CD4-positive, alpha-beta T cell (primary cell): ENCODE measurements around the gene HOXA13. TPM values are rescaled to one million over a fixed set of nuclear protein-coding genes. Genes with fewer than 3 reads are reported as not detected.

ENCODE experiments used
- ATAC-seq: fragments of 200-7000 bp; cut with Tn5 transposase; one replicate; pipeline ENCODE4 v1.10.0; 2022; ENCODE audit warnings: mild to moderate bottlenecking; ENCODE audit not compliant: poor library complexity
- CTCF ChIA-PET: fragments of 350-600 bp; sonication (Branson Sonifier 250); formaldehyde crosslinking; loops from one replicate; lab custom pipeline; 2021; ENCODE audit warnings: antibody characterized with exemption, inconsistent platforms; lab: Charles Lee
- POLR2A ChIA-PET: fragments of 350-600 bp; sonication (Branson Sonifier 250); formaldehyde crosslinking; loops from one replicate; lab custom pipeline; 2021; ENCODE audit warnings: antibody characterized with exemption, inconsistent platforms; lab: Charles Lee
- DNase-seq, 14 experiments: peaks; one replicate each; pipeline ENCODE4 v3.0.0-alpha.2; 2013 to 2020; ENCODE audit warnings: mixed read lengths in 2 of 14
- H3K27ac ChIP-seq, 2 donors: one replicate each; pipeline versions ENCODE4 v1.5.1 to v1.7.0; 2013; ENCODE audit warnings: low read length in 2 of 2, low read depth in 1 of 2, mild to moderate bottlenecking in 1 of 2
- H3K27me3 ChIP-seq, 2 experiments: 1 replicate in 1 of 2; 2 replicates in 1 of 2; pipeline versions ENCODE4 v1.6.1 to v1.7.0; 2013; ENCODE audit warnings: low read length in 2 of 2, control low read depth in 1 of 2, mild to moderate bottlenecking in 1 of 2, moderate library complexity in 1 of 2; ENCODE audit not compliant: insufficient read depth in 2 of 2, control insufficient read depth in 1 of 2
- H3K36me3 ChIP-seq: one replicate; pipeline ENCODE4 v1.6.1; 2013; ENCODE audit warnings: low read length, control low read depth; ENCODE audit not compliant: insufficient read depth
- H3K4me1 ChIP-seq: one replicate; pipeline ENCODE4 v1.6.1; 2013; ENCODE audit warnings: low read length, control low read depth; ENCODE audit not compliant: insufficient read depth
- H3K4me3 ChIP-seq: one replicate; pipeline ENCODE4 v1.5.1; 2013; ENCODE audit warnings: mild to moderate bottlenecking, low read length, moderate library complexity
- H3K9me3 ChIP-seq, 2 experiments: 1 replicate in 1 of 2; 2 replicates in 1 of 2; pipeline versions ENCODE4 v1.6.1 to v1.7.0; 2013; ENCODE audit warnings: low read length in 2 of 2, mild to moderate bottlenecking in 2 of 2, control low read depth in 1 of 2, moderate library complexity in 1 of 2; ENCODE audit not compliant: control insufficient read depth in 1 of 2, insufficient read depth in 1 of 2
- H3K27ac Mint-ChIP-seq: one replicate; pipeline ENCODE4 v1.8.0; 2020; ENCODE audit warnings: mixed read lengths
- H3K27me3 Mint-ChIP-seq: one replicate; pipeline ENCODE4 v1.8.0; 2021; ENCODE audit warnings: mixed read lengths
- H3K36me3 Mint-ChIP-seq: one replicate; pipeline ENCODE4 v1.8.0; 2021; ENCODE audit warnings: low read depth, mixed read lengths
- H3K4me1 Mint-ChIP-seq: one replicate; pipeline ENCODE4 v1.8.0; 2021; ENCODE audit warnings: low read depth, mixed read lengths
- H3K4me3 Mint-ChIP-seq: one replicate; pipeline ENCODE4 v1.8.0; 2020; ENCODE audit warnings: mild to moderate bottlenecking, mixed read lengths
- H3K9me3 Mint-ChIP-seq: one replicate; pipeline ENCODE4 v1.8.0; 2020; ENCODE audit warnings: mixed read lengths
- intact Hi-C, 2 experiments: fragments of 100-400 bp; cut with DNase I in 1 of 2; cut with micrococcal nuclease in 1 of 2; formaldehyde crosslinking; loops; one replicate each; pipeline versions ENCODE4 v1.15.1 to v1.9.0; 2023 to 2025; cut with DNase I, micrococcal nuclease
- total RNA-seq, 174 experiments: library from RNA in 2 of 174; stranded (reverse) in 2 of 174; gene quantifications; one replicate each; pipeline ENCODE4 v1.2.3 and lab custom pipeline; 2021 to 2026
- TF ChIP-seq, protein P1 (sequence below): fragments of 200-600 bp; IDR thresholded peaks from one replicate; pipeline ENCODE4 v1.8.0; 2022; ENCODE audit warnings: antibody characterized with exemption, mild to moderate bottlenecking

Gene HOXA13
- total RNA-seq, 2 experiments from 2014 or later = not detected

- intact Hi-C loops = no loop called here
- Histone ChIP-seq H3K4me3 (no peak within 1 kb of the TSS), H3K4me1 (peaks cover 36% of the 10 kb centered on the region), H3K27me3 (peaks cover 80 to 97% of the 10 kb centered on the region in 2 experiments), H3K9me3 (peaks cover 0 to 40% of the 10 kb centered on the region in 2 experiments), H3K36me3 (no peaks in the 10 kb centered on the region), H3K27ac (no peak within 1 kb of the TSS)
- peak within 1 kb of the TSS; percentile 69 for H3K4me3 Mint-ChIP-seq
- peaks cover 81% of the 10 kb centered on the region for H3K27me3 Mint-ChIP-seq
- peak in 7 of 14 experiments; percentile 4 to 72 (median 56) for DNase-seq
- TF ChIP-seq, protein P1, sequence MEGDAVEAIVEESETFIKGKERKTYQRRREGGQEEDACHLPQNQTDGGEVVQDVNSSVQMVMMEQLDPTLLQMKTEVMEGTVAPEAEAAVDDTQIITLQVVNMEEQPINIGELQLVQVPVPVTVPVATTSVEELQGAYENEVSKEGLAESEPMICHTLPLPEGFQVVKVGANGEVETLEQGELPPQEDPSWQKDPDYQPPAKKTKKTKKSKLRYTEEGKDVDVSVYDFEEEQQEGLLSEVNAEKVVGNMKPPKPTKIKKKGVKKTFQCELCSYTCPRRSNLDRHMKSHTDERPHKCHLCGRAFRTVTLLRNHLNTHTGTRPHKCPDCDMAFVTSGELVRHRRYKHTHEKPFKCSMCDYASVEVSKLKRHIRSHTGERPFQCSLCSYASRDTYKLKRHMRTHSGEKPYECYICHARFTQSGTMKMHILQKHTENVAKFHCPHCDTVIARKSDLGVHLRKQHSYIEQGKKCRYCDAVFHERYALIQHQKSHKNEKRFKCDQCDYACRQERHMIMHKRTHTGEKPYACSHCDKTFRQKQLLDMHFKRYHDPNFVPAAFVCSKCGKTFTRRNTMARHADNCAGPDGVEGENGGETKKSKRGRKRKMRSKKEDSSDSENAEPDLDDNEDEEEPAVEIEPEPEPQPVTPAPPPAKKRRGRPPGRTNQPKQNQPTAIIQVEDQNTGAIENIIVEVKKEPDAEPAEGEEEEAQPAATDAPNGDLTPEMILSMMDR = no peak
- ChIA-PET CTCF (no interaction called here), POLR2A (no interaction called here)
- no peaks in the 10 kb centered on the region for H3K36me3 Mint-ChIP-seq
- ATAC-seq = peak; percentile 78
- peaks cover 33% of the 10 kb centered on the region for H3K4me1 Mint-ChIP-seq
- H3K27ac Mint-ChIP-seq = peak within 1 kb of the TSS; percentile 62
- no peaks in the 10 kb centered on the region for H3K9me3 Mint-ChIP-seq
These were observed 42.9 kb upstream of the HOXA13 start, which contains the start of gene EVX1 for GRCh38 chr7:27242555-27243339. Gene EVX1 (plus strand): TSS chr7:27242802. CDS start chr7:27243031, 229 bp downstream.

GRCh38 chr7:27242154-27242553, 42.3 kb upstream of the HOXA13 start:
- H3K4me3 ChIP-seq = no peak overlapping the region
- H3K27ac Mint-ChIP-seq = peak overlapping the region; percentile 62
- peaks cover 0 to 40% of the 10 kb centered on the region in 2 experiments for H3K9me3 ChIP-seq
- peaks cover 81% of the 10 kb centered on the region for H3K27me3 Mint-ChIP-seq
- H3K27ac ChIP-seq = no peak overlapping the region
- no peaks in the 10 kb centered on the region for H3K9me3 Mint-ChIP-seq
- H3K4me1 ChIP-seq = peaks cover 36% of the 10 kb centered on the region
- peaks cover 33% of the 10 kb centered on the region for H3K4me1 Mint-ChIP-seq
- TF ChIP-seq, protein P1 = no peak
- CTCF ChIA-PET = no interaction called here
- H3K36me3 ChIP-seq = no peaks in the 10 kb centered on the region
- H3K4me3 Mint-ChIP-seq = peak overlapping the region; percentile 32
- intact Hi-C loops = no loop called here
- H3K36me3 Mint-ChIP-seq = no peaks in the 10 kb centered on the region
- peaks cover 78 to 97% of the 10 kb centered on the region in 2 experiments for H3K27me3 ChIP-seq
- DNase-seq = no peak
- POLR2A ChIA-PET = interaction anchor here (1.3 kb wide), 1 partner anchor 59 kb away, joined by 3 read pairs; no protein-coding TSS in a partner anchor
- ATAC-seq = no peak

DNA sequence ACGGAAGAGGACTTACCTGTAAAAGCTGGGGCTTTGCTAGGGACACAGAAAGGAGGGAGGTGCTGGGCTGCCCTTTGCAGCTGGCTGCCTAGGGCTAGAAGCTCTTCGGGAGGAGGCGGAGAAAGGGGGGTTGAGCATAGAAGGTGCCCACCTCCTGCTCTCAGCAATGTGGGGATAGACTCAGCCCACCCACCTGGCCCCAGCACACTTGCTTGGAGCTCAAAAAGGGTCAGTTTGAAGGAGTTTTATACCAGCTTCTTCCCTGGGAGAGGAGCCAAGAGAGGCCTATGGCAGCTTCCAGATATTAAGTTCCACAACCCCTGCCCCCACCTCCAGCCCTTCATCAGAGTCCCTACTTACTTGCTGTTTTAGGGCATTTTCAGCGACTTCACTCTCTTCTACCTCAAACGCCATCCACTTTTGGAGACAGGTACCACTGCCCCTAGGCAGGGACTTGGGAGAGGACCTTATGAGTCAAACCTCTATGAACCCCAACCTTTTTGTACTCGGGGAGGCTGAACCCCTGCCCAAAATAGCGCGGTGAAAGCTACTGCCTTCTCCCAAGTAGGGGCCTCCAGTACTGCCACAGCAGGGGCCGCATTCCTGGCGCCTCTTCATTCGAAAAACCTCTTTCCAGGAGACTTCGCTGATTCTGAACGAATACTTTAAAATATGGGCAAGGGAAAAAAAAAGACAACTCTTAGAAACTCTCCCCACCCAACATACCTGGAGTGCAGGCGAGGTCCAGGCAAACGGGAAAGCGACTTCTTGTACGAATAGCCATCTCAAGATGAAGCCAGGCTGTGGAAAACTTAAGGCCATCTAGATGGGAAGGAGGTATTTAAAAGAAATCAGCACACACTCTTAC, 41.5 kb upstream of the HOXA13 start:
- no peaks in the 10 kb centered on the region for H3K36me3 Mint-ChIP-seq
- H3K4me3 Mint-ChIP-seq = peak overlapping the region; percentile 4
- H3K27me3 ChIP-seq = peaks cover 78 to 97% of the 10 kb centered on the region in 2 experiments
- no peak overlapping the region for H3K4me3 ChIP-seq
- H3K27ac Mint-ChIP-seq = no peak overlapping the region
- intact Hi-C loops = no loop called here
- DNase-seq (no peak), ATAC-seq (no peak)
- peaks cover 34% of the 10 kb centered on the region for H3K4me1 Mint-ChIP-seq
- TF ChIP-seq, protein P1 = no peak
- peaks cover 36% of the 10 kb centered on the region for H3K4me1 ChIP-seq
- no peaks in the 10 kb centered on the region for H3K36me3 ChIP-seq
- no peaks in the 10 kb centered on the region for H3K9me3 Mint-ChIP-seq
- ChIA-PET CTCF (no interaction called here), POLR2A (interaction anchor here (1.3 kb wide), 1 partner anchor 58 kb away, joined by 3 read pairs; no protein-coding TSS in a partner anchor)
- peaks cover 81% of the 10 kb centered on the region for H3K27me3 Mint-ChIP-seq
- H3K27ac ChIP-seq = no peak overlapping the region
- H3K9me3 ChIP-seq = peaks cover 0 to 37% of the 10 kb centered on the region in 2 experiments
